Gastrocnemius medialis (tissue), 4 donors: ENCODE data around the gene DRC1.

Experiments used
- POLR2A ChIP-seq, 2 donors: fragments of 450-650 bp; IDR thresholded peaks; one replicate each; pipeline ENCODE4 v1.6.1; 2017; ENCODE audit warnings: antibody characterized with exemption in 2 of 2, mild to moderate bottlenecking in 2 of 2, moderate library complexity in 2 of 2
- TF ChIP-seq, protein P1 (sequence below), 5 experiments: fragments of 450-650 bp in 3 of 5; fragments of 200-600 bp in 2 of 5; sonication (generic) in 2 of 5; IDR thresholded peaks in 4 of 5; conservative IDR thresholded peaks in 1 of 5; 1 replicate in 4 of 5; 2 replicates in 1 of 5; pipeline ENCODE4 v1.5.1; 2016 to 2019; ENCODE audit warnings: antibody characterized with exemption in 5 of 5, mild to moderate bottlenecking in 3 of 5, moderate library complexity in 3 of 5

DNA sequence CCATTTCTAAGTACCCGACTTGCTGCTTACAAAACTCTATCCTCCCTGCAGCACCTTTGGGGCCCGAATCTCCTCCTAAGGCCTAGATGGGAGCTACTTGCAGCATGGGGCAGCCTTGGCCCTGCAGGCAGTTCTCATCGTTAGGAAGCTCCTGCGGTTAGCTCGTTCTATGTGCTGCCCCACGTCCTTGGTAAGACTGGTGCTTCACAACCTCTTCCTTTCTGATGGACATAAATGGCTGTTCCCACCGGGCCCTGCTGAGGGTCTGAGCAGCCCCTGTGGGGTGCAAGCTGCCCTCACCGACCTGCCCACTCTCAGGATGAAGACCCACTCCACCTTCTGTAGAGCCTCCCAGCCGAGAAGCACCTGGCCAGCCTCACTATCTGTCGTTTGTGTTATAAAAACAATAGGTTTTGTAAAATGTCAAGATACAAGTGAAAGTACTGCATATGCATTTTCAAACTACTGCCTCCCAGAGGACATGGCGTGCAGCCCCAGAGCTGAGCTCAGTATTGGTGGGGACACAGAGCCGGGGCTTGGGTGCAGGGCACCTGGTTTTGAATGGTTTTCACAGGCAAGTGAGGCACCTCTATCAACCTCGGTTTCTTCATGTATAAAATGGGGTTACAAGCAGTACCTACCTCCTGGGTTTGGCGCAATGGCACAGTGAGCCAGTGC, 56.8 kb downstream of the DRC1 start:
- TF ChIP-seq, protein P1, sequence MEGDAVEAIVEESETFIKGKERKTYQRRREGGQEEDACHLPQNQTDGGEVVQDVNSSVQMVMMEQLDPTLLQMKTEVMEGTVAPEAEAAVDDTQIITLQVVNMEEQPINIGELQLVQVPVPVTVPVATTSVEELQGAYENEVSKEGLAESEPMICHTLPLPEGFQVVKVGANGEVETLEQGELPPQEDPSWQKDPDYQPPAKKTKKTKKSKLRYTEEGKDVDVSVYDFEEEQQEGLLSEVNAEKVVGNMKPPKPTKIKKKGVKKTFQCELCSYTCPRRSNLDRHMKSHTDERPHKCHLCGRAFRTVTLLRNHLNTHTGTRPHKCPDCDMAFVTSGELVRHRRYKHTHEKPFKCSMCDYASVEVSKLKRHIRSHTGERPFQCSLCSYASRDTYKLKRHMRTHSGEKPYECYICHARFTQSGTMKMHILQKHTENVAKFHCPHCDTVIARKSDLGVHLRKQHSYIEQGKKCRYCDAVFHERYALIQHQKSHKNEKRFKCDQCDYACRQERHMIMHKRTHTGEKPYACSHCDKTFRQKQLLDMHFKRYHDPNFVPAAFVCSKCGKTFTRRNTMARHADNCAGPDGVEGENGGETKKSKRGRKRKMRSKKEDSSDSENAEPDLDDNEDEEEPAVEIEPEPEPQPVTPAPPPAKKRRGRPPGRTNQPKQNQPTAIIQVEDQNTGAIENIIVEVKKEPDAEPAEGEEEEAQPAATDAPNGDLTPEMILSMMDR (IDR thresholded peaks at IDR 0.05 in 4 of 5, conservative IDR thresholded peaks at IDR 0.05 in 1 of 5): no peak
- no peak for TF ChIP-seq POLR2A (IDR thresholded peaks at IDR 0.05)
